Stimulated activated CD4-positive, alpha-beta T cell treated with anti-CD3 and anti-CD28 coated beads, Interleukin-4, amount 100 ng/mL, for 24 hours (primary cell): ENCODE results near the gene CYB5R4.

Experiments
- DNase-seq: peaks from one replicate; pipeline ENCODE4 v3.0.0-alpha.2; 2020

CYB5R4 gene

GRCh38 chr6:83859410-83860358, at the start of gene CYB5R4:
Gene CYB5R4 (plus strand): TSS chr6:83859689. CDS start chr6:83859783, 94 bp downstream.
- peak; percentile 94 for DNase-seq

- DNase-seq, result no peak
These were observed 46.9 kb upstream of the CYB5R4 start for GRCh38 chr6:83812595-83812994.

DNA sequence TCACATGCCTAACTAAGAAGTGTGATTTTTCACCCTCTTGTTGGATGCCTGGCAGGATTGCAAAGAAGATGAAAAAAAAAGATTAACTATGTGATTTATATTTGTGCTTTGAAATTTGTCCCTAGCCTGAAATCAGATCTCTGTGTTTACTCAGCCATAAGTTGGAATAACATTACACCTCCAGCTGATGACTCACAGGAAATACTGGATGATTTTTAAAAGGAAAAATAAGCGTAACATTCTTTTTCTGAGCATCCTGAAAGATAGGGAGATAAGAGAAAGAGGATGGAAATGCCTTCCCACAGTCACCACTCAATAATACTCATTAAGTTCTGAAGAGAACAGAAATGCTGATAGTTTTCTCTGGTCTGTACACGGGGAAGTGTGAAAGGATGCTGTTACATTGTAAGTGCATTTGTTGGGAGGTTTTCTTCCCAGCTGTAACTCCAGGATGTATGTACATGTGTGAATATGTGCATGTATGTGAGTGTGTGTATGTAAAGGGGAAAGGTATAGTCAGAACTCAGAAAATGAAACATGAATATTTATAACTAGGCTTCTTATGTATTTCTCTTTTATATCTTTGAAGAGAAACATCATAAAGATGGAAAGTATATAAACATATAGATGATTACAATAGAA, 43.7 kb upstream of the CYB5R4 start:
- DNase-seq, result no peak

DNA sequence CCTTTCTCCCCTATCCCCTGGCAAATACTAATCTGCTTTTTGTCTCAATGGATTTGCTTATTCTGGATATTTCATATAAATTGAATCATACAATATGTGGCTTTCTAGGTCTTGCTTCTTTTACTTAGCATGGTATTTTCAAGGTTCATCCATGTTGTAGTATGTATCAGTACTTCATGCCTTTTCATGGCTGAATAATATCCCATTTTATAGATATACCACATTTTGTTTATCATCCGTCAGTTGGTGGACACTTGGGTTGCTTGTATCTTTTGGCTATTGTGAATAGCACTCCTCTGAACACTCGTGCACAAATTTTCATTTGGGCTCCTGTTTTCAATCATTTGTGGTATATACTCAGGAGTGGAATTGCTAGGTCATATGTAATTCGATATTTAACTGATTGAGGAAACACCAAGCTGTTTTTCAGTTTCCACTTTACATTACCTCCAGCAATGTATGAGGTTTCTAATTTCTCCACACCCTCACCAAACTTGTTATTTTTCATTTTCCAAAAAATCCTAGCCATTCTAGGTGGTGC, 36.8 kb upstream of the CYB5R4 start:
- DNase-seq, result no peak

DNA sequence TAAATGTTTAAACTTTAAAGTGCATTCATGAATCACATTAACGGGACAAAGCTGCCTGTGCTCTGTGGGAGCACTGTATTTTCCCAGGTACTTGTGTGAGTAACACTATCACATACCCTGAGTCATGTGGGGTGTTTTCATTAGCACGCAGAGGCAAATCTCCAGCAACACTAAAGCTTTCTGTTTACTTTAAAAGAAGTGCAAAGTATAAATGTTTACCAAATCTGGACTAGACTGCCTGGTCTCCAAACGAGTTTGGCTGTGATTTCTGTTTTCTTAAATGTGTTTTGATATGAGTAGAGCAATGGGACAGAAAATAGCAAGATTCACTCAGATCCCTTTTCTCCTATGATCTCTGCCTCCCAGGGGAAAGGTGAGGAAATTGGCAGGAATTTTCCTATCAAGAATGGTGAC, 35.1 kb upstream of the CYB5R4 start:
- DNase-seq, result no peak

DNA sequence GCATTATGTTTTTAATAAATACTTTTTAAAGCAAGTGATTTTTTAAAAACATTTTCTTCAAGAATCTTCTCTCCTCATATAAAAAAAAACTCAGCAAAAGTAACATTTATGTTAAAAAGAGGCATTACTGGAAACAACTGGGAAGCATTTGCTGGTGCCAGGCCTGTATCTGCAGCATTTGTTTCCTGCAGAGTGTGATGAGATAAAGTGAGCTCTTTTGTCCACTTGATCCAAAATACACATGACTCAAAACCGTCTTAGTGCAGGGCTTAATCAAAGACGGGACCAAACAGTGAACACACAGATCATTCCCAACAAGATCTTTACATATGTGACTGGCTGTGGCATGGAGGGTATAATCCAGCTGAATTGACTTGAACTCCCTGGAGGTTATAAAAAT, 34.7 kb upstream of the CYB5R4 start:
- no peak for DNase-seq

DNA sequence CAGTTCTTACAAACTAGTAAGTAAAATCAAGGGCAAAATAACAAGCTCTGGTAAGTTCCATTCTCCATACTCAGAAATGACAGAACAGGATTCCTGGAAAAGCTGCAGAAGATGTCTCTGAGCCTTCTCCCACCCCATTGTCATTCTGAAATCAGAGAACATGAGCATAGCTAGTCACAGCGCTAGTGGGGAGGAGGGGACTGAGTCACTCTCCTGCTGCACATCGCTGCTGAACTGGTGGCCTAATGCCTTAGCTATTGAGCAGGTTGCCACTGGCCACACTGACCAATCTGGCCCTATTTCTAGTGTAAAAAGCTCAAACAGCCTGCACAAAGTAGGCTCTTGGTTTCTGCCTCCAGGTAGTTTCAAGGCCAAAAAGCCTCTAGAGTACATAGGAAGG, 32.4 kb upstream of the CYB5R4 start:
- no peak for DNase-seq

DNA sequence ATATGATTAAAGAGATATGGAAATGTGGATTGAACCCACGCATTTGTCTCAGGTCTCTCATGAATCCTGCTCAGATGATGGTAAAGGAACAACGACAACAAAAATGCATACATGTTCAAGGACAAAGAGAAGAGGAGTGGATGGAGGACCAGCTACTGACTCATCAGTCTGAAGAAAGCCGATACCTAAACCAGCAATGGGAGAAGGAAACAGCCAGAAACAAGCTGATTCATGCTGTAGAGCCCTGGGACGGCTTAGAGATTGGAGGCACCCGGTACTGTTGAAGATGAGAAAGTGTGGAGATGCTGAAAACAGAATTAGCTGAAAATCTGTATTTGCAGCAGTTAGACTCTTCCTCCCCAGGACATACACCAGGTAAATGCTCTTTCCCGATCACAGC, 20.8 kb upstream of the CYB5R4 start:
- no peak for DNase-seq

DNA sequence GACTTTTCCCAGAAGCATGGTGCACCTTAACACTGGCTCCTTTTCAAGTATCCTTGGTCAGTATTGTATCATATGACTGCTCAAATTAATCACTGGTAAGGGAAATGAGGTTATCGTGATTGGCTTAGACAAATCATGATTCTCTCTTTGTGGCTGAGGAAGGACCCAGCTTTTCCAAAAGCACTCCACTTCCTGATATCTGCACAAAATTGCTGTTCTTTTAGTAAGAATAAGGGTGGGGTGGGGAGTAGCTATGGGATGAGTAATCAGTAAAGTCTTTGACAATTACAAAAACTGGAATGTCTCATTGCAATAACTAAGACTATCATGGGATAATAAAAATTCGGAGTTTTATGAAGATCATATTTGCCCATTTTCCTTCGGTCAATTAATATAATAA, 15.3 kb upstream of the CYB5R4 start:
- no peak for DNase-seq

- DNase-seq, result no peak
These were observed 13.2 kb upstream of the CYB5R4 start for GRCh38 chr6:83846291-83846690.

- no peak for DNase-seq
These were observed 12.3 kb upstream of the CYB5R4 start for GRCh38 chr6:83847179-83847578.

GRCh38 chr6:83849127-83849526, 10.4 kb upstream of the CYB5R4 start:
- no peak for DNase-seq

- DNase-seq, result no peak
These were observed 9.9 kb upstream of the CYB5R4 start for GRCh38 chr6:83849610-83850009.

DNA sequence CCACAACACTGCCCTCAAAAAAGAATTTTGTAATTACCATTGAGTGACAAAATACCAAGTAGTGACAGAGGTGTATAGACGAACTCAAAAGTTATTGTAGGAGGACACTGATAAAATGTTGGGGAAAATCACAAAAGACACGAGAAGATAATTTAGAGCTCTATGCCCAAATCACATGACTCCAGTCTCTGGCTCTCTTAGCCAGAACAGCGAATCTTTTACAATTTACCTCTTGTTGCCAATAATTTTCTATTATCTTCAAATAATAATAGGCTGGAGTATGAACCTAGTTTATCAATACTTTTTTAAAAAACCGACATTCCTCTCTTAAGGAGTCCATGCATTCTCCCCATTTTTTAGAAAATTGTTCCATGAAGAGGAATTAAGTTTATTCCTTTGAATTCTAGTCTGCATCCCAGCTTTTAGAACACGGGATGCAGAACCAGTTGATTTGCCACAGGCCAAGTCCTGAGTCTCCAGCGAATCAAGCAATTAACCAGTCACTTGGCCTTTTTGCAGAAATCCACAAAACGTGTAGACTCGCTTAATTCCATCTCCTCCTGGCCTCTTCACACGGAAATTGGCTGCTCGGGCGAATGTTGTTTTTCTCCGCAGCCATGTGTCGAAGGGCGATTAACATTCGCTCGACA, 6.8 kb upstream of the CYB5R4 start:
- no peak for DNase-seq

DNA sequence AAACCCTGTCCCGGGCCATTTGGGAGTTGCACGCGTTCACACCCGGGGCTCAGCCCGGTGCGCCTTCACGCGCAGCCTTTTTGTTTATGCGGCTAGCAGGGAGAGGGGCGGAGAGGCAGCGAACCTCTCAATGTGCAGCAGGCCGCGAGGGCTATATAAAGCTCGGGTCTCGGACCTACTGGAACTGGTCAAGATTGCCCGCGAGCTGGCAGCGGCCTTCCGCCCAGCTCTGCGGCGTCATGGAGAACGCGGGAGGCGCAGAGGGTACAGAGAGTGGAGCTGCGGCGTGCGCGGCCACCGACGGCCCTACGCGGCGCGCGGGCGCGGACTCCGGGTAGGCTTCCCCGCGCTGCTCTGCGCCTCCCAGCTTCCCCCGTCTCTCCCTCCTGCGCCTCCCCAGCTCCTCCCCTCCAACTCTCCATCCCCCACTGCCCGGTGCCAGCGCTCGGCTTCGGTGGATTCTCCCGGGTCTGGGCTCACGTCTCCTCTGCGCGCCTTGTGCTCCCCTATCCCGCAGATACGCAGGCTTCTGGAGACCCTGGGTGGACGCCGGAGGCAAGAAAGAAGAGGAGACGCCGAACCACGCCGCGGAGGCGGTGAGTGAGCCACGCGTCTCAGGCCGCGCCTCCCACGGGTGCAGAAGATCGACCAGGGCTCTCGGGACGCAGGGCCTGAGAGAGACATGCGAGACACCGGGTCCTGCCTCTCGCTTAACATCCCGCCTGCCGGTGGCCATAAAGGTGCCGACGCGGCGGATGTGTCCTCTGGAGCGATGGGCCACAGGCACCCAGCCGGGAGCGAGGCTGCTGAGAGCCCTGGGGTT, 6.1 kb upstream of the CYB5R4 start, which contains the start of gene RIPPLY2:
Gene RIPPLY2 (plus strand): TSS at position 183 of the 823 bp plus-strand sequence. CDS start 57 bp downstream, at position 240.
- no peak for DNase-seq

GRCh38 chr6:83854001-83854501, 5.4 kb upstream of the CYB5R4 start:
- no peak for DNase-seq

DNA sequence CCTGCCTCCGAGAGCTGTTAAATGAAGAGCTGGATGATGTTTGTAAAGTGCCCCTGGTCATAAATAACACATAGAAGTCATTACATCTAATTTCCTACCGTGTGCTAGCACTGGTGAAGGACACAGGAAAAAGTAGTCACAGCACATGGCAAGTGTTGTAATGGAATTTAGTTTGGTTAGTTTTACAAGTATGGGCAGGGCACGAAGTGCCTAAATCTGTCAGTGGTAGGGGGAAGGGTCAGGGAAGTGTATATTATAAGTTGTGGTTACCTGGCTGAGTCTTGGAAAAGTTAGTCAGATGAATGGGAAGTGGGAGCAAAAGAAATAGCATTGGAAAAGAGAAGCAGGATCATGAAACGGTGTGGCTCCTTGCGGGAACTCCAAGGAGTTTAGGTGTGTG, 4.7 kb upstream of the CYB5R4 start:
- DNase-seq, result no peak

DNA sequence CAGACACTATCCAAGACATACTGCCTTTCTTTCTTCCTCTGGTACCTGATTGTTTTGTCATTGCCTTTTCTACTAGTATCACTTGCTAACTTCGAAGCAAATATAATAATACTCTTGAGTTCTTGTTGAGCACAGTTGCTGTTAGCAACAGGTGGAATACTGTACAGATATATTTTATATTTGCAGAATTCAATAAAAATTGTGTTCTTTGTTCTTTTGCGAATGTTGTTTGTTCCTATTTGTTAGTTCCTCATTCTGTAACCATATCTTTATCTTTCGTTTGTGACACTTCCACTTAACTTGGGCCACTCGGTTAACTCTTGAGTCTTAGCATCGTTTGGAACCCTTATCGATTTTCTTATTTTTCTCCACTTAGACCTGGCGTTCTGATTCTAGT, 868 bp downstream of the CYB5R4 start:
- no peak for DNase-seq

DNA sequence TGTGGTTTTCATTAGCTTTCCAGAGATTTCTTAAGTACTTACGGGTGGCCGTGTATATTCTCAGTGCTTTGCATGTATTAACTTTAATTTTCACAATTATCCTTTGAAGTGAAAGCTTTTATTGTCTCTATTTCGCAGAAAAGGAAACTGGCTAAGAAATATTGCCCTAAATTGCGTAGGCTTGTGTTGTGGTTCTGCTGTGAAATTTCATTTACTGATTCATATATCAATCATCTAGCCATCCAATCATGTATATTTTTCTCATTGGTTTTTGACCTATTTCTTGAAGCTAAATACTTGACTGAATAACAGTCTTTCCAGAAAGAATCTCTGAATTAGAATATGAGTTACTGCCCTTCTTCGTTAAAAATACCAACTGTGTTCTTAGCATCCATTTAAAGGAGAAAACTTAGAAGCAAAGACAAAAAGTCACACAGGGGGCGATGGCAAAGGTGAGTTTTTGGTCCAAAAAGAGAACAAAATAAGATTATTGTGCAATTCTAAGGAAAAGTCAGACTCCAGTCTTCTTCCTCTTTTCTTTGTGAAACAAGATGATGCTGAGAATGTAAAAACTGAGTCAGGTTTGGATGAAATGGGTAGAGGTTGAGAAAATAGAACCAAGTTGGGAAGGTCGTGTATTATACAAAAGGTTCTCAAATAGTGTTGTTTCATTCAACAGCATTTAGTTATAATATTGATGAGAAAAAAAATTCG, 1.4 kb downstream of the CYB5R4 start:
- DNase-seq, result no peak

GRCh38 chr6:83862776-83863471, 3.4 kb downstream of the CYB5R4 start:
- no peak for DNase-seq

DNA sequence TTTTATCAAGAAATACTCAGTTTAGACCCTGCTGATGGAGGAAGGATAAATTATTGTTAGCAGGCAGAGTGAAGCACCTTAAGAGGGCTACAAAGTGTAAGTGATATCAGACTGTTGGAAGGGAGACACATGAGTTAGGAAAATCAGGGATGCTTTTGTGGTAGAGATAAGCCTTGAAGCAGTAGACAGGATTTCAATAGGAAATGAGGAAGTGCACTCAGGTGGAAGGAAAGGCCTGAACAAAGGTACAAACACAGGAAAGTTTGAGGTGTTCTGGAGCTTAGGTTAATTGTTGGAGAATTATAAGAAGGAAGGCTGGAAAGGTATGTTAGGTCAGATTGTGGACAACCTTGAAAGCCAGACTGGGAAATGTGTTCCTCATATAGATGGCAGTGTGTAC, 7.6 kb downstream of the CYB5R4 start:
- DNase-seq, result no peak
